ENCODE results near the gene TPBGL.
"Not testable (repeated sequence)": the region's sequence is repeated elsewhere in the genome, so short reads cannot be mapped to it uniquely, and the experiment has no call there.

TPBGL gene

DNA sequence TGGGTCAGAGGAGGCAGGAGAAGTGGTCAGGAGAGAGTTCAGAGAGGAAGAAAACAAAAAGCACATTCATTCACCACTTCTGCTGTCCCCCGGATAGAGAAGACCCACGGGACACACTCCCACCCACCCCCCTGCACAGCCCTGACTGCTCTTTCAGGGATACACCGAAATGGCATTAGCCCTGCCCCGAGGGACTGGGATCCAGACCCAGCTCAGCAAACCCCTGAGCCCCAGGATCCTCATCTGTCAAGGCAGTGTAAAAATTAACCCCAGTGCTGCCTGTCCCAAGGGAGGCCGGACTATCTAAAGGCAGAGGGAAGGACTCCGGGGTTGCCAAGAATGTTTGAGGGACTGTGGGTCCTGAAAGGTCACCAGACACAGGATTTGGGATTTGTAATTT is 31.2 kb downstream of the TPBGL start:
- no peak overlapping the region for H3K4me3 ChIP-seq (ENCODE audit: low read depth, low read length)

DNA sequence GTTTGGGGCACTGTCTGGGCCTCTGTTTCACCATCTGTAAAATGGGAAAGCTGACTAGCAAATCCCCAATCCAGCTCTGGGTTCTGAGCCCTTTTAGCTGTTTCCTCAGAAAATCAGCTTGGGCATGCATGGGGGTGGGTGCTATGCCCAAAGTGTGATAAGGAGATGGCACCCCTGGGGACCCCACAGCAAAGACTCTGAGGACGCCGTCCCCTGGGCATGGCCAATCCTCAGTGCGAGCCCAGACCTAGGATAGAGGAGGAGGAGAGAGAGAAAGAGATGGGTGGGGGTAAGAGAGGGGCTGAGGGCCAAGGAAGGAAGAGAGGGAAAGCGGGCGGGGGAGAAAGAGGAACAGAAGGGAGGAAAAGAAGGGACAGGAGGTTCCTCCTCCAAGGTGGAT is 31.8 kb downstream of the TPBGL start:
- H3K4me3 ChIP-seq (ENCODE audit: low read depth, low read length) = no peak overlapping the region

DNA sequence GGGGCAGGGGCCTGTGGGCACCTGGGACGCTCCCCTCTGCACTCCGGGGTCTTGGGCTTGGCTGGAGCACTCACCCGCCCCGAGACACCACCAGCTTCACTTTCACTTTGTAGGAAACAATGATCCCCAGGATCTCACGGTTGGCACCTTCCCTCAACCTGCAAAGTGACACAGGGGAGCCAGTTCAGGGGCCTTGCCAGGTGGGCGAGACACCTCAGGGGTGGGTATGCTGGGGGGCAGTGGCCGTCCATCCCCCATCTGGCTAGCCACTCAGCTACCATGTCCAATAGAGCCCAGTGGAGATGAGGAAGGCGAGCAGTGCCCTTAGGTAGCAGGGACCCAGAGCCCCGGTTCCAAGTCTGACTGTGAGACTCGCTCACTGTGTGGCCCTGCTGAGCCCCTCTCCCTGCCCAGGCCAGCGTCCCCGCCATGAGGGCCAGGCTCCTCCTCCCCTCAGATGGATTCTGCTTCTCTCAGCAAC is 32.3 kb downstream of the TPBGL start:
- H3K4me3 ChIP-seq (ENCODE audit: low read depth, low read length) = no peak overlapping the region

DNA sequence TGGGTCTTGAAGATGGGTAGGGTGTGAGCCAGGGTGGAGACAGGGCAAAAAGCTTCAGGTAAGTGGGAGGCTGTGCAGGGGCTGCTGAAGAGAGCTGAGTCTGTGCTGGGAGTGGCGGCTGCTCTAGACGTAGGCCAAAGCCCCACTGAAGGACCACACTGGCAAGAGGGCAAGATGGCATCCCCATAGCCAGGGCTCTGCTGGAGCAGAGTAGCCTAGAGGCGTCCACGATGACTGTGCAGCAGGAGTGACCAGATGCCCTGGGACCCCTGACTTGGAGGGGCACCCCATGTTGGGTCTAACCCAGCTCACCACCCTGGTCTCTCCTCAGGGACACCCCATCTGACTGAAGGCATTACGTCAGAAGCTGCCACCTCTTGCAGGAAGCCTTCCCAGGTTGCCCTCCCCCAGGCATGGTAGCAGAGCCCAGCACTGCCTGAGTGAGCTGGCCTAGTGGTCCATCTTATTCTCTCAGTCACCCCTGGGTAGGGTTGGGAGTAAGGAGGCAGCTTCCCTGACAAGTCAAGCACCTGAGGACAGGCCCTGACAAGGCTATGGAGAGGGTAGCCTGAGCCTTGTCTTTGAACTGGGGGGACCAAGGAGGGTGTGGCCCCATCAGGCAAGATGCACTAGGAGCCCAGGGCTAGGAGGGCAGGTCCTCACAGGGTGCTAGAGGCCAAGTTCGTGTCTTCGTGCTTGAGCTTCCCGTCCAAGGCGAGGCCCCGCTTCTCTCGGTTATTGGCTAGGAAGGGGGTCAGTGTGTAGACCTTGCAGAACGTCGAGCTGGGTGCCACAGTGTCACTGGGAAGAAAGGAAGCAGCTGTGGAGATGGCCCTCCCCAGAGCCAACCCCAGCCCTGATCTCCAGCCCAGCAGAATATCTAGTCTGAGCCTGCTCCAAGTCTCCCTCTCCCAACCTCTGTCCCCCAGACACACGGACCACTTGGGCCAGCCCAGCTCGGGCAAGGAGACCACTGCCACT is 33.1 kb downstream of the TPBGL start:
- H3K4me3 ChIP-seq (ENCODE audit: low read depth, low read length) = no peak overlapping the region

DNA sequence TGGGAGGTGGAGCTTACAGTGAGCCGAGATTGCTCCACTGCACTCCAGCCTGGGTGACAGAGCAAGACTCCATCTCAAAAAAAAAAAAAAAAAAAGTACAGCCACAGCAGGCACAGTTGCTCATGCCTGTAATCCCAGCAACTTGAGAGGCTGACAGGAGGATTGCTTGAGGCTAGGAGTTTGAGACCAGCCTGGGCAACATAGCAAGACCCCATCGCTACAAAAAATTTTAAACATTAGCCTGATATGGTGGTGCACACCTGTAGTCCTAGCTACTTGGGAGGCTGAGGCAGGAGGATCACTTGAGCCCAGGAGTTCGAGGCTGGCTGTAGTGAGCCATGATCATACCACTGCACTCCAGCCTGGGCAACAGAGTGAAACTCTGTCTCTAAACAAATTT is 34.1 kb downstream of the TPBGL start:
- not testable (repeated sequence) for H3K4me3 ChIP-seq (ENCODE audit: low read depth, low read length)

DNA sequence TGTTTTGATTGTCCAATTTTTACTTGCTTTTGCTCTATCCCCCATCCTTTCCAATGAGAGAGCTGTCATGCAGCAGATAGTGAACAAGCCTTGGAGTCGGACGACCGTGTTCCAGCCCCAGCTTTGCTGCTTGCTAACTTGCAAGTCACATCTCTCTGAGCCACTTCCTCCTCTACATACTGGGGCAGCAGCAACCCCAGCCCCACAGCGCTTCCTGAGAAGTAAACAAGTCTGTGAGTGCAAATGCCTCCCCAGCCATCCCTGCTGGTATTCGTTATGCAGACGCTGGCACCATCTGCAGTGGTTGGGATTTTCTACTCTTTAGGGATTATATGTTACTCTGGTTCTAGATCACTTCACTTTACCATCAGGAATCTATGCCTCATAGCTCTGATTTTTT is 35.0 kb downstream of the TPBGL start:
- H3K4me3 ChIP-seq (ENCODE audit: low read depth, low read length) = no peak overlapping the region

DNA sequence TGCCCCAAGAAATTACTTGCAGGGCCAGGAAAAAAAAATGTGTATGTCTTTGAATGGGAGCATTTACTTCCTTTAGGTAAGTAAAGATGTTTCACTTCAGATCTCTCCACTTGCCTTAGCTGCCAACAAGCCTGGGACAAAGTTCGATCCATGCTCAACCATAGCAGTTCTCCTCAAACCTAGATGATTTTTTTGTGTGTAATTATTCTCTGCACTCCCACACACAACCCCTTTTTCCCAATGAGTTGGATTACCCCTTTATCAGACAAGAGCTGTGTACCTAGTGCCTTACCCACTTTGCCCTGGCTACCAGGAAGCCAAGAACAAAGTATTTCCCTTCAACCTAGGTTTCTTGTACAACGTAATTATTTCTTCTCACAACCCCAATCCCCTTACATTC is 35.6 kb downstream of the TPBGL start:
- H3K4me3 ChIP-seq (ENCODE audit: low read depth, low read length) = no peak overlapping the region

DNA sequence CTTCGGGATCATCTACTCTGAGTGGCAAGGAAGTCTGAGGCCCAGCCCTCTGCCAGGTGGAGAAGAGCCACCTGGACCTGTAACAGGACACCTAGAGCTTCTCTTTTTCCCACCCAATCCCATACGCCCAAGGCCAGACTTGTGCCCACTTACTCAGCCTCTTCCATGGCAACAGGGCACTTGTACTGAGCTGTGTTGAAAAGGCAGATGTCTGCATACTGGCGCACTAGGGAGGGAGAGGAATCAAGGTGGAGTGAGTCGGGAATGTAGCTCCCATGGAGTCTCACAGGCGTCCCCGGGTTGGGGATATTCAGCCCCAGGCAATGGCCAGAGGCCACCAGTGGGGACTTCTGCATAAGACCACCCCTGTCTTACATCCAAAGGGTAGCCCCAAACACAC is 36.1 kb downstream of the TPBGL start:
- no peak overlapping the region for H3K4me3 ChIP-seq (ENCODE audit: low read depth, low read length)

DNA sequence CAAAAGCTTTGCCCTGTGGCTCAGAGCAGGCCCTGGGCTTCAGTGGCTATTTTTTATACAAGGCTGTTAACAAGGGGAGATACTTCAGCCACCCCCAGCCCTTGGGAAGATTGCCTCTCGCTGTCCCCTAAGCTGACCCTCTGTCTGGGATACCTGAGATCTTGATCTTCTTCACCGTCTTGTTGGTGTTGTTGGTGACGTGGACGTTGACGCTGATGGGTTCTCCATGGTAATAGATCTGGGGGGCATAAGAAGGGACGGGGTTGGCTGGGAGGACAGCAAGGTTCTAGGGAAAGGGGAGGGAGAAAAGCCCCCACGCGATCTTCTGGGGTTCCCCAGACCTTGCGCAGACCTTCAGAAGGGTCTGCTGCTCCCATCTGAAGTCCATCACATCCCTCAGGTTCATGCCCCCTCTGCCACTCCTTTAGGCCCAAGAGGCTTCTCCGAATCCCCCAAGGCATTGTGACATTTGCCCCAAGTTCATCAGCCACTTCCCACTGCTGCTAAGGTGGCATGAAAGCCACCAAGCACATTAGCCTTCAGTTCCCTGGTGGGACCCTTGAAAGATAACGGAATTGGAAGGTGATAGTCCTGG is 36.7 kb downstream of the TPBGL start:
- H3K4me3 ChIP-seq (ENCODE audit: low read depth, low read length) = no peak overlapping the region

DNA sequence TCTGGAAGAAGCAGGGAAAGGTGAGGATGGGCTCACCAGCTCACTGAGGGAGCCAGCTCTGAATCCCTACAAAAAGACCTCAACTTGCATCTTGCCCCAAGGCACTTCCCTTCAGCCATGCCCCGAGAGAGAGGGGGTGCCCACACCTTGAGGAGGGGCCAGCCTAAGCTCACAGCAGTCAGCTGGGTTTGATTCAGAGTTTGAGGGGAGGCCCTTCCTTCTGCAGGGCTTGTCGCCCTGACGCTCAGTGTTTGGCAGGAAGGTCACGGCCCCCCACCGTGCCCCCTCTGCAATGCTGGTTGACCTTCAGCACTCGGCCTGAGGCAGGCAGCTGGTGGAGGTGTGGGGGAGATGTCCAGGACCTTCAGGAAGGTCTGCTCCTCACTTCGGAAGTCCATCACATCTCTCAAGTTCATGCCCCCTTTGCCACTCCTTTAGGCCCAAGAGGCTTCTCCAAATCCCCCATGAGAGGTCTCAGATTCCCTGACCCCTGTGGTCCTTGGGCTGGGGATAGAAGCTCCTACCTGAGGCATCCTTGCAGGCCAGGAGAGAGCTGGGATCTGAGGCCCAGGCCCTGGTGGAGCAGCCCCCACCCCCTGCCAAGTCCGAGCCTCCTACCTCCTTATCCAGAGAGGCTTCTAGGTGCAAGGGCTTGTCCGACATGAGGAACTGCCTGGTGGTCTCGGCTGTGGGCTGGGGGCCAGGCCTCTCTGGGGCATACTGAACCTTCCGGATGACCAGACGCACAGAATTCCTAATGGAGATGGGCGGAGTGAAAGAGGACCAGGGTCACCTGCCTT is 37.6 kb downstream of the TPBGL start:
- no peak overlapping the region for H3K4me3 ChIP-seq (ENCODE audit: low read depth, low read length)

DNA sequence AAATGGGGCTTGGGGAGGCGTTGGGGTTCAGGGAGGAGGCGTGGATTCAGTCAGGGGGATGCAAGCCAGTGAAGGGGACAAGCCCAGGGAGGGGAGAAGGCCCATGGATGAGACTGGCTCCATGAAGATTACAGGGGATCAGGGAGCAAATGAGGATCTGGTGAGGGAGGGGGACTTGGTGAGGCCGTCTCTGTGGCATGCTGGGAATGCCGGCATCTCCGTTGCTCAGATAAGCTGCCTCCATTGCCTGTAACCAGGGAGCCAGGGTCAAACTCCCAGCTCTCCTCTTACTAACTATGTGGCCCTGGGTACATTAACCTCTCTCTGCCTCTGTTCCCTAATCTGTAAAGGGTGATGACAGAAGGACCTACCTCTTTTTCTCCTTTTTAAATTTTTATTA is 38.7 kb downstream of the TPBGL start:
- H3K4me3 ChIP-seq (ENCODE audit: low read depth, low read length) = no peak overlapping the region

DNA sequence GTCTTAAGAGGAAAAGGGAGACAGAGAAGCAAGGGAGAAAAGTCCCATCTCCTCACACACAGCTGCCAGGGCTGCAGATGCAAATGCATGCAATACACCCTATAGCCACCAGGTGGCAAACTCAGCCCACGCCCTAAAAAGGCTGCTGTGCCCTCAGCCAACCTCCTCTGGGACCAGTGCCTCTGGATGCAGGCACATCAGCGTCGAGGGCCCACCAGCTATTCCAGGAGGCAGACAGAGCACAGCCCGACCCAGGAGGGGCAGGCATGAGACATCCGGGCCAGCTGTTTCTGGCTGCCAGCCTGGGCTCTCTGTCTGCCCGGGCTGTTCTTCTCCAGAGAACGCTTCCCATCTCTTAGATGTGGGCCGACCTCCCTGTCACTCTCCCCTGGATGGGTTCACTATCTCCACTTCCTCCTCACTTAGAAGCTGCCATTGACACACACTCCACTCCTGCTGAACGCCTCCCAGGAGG is 39.7 kb downstream of the TPBGL start:
- no peak overlapping the region for H3K4me3 ChIP-seq (ENCODE audit: low read depth, low read length)

DNA sequence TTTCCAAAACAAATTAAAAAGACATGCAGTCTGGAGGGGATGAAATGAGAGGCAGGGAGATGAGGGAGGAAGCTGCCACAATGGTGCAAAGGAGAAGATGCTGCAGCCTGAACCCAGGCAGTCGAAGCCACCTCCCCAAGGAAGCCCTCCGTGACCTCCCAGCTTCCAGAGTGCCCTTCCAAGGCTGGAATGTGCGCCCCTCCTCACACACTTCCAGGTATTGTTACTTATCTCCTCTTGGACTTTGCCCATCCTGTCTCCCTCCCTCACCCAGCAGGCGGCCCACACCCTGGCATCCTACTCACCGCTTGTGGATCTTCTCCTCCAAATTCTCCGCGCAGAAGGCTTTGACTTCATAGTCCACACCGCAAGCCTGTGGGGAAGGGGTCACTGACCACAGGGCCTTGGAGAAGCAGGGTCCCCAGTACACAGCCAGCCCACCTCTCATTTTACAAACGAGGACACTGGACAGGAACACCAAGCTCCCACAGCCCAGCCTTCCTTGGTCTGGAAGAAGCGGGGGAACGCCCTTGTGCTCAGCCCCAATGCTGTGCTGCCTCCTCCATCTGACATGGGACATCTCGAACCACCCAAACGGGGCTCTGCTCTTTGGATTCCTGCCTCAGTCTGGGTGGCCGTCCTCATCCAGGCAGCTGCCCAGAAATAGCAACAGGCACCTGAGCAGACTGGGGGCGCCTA is 40.3 kb downstream of the TPBGL start:
- no peak overlapping the region for H3K4me3 ChIP-seq (ENCODE audit: low read depth, low read length)

DNA sequence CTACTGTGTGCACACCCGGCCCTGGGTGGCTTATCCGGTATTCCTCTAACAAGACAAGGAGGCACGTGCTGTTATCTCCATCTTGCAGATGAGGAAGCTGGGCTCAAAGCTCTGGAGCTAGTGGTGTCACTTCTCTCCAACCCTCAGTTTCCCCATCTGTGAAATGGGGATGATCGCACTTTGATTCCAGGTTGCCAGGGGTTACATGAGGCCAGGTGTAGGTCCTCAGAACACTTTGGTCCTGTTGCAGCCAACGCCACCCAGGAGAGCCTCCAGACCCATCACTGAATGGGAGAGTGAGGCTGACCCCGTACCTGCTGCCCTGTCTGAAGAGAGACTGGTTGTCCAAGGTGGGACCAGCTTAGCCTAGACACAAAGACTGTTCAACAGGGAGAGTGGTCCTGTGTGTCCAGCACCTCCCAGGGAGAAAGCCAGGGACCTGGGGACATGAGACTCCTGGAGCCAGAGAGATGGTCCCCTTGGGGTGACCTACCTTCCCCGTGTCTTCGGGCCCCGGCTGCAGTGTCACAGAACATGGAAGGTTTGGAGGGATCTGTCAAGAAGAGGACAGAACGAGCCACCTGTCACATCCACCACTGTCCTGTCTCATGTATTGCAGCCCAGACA is 41.0 kb downstream of the TPBGL start:
- no peak overlapping the region for H3K4me3 ChIP-seq (ENCODE audit: low read depth, low read length)

DNA sequence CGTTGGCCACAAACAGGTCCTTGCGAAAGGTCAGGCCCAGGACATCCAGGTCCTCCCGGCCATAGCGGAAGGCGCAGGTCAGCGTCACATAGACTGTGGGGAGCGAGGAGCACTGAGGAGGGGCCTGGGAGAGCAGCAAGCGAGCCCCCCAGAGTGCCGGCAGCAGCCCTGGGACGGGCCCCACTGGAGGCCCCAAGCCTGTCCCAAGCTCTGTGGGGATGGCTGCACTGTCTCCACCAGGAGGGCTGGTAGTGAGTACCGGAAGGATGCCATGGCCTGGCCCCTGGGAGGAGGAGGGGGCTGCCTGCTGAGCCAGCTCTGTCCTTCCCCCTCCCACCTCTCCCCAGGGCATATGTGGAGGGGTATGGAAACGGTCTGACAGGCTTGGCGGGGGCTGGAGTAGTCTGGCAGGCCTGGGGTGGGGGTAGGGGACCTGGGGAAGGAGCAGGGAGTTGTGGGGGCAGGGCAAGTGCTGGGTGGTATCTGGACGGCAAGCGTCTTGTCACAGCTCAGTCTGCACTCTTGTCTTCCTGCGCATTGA is 42.9 kb downstream of the TPBGL start:
- H3K4me3 ChIP-seq (ENCODE audit: low read depth, low read length) = no peak overlapping the region

DNA sequence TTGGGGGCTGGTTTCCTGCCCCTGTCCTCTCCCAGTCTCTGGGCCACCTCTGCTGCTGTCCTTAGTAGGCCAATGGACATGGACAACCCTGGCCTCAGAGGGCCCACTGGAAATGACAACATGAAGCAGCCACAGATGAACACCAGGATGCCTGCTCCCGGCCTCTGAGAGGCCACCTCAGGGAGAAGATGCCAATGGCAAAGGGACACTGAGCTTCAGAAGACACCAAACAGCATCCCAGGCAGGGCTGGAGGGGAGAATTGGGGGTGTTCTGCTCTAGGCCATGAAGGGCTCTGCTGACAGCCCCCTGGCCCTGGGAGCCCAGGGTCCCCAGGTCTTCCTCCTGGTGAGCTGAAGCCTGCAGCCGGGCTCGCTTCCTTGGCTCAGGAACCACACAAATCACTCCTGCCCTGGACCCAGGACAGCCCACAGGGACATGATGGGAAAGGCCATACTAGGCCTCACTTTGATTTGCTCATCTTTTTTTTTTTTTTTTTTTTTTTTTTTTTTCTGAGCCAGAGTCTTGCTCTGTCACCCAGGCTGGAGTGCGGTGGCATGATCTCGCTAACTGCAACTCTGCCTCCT is 45.3 kb downstream of the TPBGL start:
- no peak overlapping the region for H3K4me3 ChIP-seq (ENCODE audit: low read depth, low read length)

DNA sequence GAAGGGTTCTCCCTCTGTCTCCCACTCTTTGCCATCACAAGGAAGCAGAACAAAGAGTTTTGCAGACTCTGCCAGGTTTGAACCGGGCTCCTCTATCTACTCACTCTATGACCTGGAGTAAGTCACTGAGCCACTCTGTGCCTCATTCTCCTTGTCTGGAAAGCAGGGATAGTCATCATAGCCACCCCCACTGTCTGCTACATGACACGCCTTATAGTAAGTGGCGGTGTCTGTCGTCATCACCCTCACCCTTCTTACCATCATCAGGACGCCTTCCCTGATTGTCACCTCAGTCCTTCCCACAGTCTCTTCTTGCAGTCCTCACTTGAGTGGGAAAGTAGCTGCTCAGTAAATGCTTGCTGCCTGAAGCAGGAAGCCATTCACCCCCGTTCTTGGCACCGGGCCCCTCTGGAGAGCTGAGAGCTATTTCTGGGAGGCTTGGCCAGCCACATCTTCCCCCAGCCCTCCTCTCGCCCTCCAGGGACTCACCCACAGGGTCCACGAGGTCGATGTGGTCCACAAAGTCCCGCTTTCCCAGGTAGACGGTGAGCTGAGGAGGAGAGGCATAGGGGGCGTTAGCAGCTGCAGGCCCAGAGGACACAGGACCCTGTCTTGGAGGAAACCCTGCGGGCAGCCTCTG is 46.4 kb downstream of the TPBGL start:
- H3K4me3 ChIP-seq (ENCODE audit: low read depth, low read length) = no peak overlapping the region

DNA sequence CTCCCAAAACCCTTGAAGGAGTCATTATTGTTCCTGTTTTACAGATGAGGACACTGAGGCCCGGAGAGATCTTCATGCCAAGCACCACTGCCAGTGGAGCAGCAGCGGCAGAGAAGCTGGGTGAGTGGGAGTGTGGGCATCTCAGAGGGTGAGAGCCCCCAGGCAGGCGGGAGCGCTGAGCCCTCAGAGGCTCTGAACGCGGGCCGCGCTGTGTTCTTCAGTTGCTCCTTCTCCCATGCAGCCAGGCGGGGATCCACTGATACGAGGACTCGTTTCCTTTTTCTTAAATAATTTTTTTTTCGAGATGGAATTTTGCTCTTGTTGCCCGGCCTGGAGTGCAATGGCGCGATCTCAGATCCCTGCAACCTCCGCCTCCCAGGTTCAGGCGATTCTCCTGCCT is 47.0 kb downstream of the TPBGL start:
- no peak overlapping the region for H3K4me3 ChIP-seq (ENCODE audit: low read depth, low read length)

DNA sequence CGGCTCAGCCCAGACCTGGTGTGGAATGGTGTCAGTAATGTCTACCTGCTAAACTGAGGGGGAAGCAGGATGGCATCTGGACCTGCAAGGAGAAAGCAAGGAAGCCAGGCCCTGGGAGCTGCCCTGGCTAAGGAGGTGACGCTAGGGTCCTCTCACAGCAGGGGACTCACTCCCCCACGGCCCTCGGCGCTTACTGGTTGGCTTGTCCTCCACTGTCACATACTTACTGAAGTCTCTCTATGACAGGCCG is 48.9 kb downstream of the TPBGL start:
- no peak overlapping the region for H3K4me3 ChIP-seq (ENCODE audit: low read depth, low read length)

DNA sequence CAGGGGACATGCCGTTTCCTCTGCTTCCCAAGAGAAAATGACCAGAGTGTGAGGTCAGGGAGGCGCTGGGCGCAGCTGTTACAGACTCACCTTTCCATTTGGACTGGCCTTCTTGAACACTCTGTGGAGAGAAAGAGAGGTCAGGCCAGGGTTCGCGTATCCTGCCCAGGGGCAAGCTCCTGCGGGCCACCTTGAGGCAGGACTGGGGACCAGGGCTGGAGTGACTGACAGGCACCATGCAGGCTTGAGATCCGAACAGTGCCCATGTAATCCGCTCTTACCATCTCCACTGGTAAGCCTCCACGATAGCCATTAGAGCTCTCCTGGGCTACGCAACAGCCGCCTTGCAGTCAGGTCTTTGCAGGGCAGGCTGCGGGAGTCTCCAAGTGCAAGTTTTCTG is 49.3 kb downstream of the TPBGL start:
- no peak overlapping the region for H3K4me3 ChIP-seq (ENCODE audit: low read depth, low read length)

Measured in iPS-11a (cell line).